Endodermal cell (in vitro differentiated cells): ENCODE data around the gene TMIE. TPM values are rescaled to one million over a fixed set of nuclear protein-coding genes. Genes with fewer than 3 reads are reported as not detected.

Experiments used
- DNase-seq: peaks from one replicate; pipeline ENCODE4 v3.0.0-alpha.2; 2017
- H3K27ac ChIP-seq: 2 replicates; pipeline ENCODE4 v1.5.1; 2013; ENCODE audit warnings: mild to moderate bottlenecking, low read depth, low read length, moderate library complexity
- H3K27me3 ChIP-seq: 2 replicates; pipeline ENCODE4 v1.6.1; 2013; ENCODE audit warnings: mild to moderate bottlenecking, low read length, moderate library complexity; ENCODE audit not compliant: insufficient read depth, control insufficient read depth, poor library complexity, severe bottlenecking
- H3K36me3 ChIP-seq: 2 replicates; pipeline ENCODE4 v1.7.0; 2013; ENCODE audit warnings: mild to moderate bottlenecking, low read length, moderate library complexity; ENCODE audit not compliant: control insufficient read depth, insufficient read depth
- H3K4me1 ChIP-seq: one replicate; pipeline ENCODE4 v1.7.0; 2013; ENCODE audit warnings: low read length; ENCODE audit not compliant: control insufficient read depth, insufficient read depth
- H3K4me3 ChIP-seq: 2 replicates; pipeline ENCODE4 v1.5.1; 2013; ENCODE audit warnings: mild to moderate bottlenecking, low read length, moderate library complexity
- H3K9ac ChIP-seq: 2 replicates; pipeline ENCODE4 v1.6.1; 2013; ENCODE audit warnings: mild to moderate bottlenecking, low read length, moderate library complexity; ENCODE audit not compliant: poor library complexity, severe bottlenecking; ENCODE audit errors: extremely low read depth
- H3K9me3 ChIP-seq: 2 replicates; pipeline ENCODE4 v1.6.1; 2013; ENCODE audit warnings: mild to moderate bottlenecking, low read length, moderate library complexity; ENCODE audit not compliant: control insufficient read depth
- H3K27ac Mint-ChIP-seq: 2 replicates; pipeline ENCODE4 v1.8.0; 2020; ENCODE audit warnings: mixed read lengths
- H3K27me3 Mint-ChIP-seq: 2 replicates; pipeline ENCODE4 v1.8.0; 2021; ENCODE audit warnings: mild to moderate bottlenecking, mixed read lengths; ENCODE audit not compliant: insufficient read depth
- H3K36me3 Mint-ChIP-seq: 2 replicates; pipeline ENCODE4 v1.8.0; 2020; ENCODE audit warnings: low read depth, mixed read lengths
- H3K4me1 Mint-ChIP-seq: 2 replicates; pipeline ENCODE4 v1.8.0; 2020; ENCODE audit warnings: mixed read lengths
- H3K4me3 Mint-ChIP-seq: 2 replicates; pipeline ENCODE4 v1.8.0; 2020; ENCODE audit warnings: mild to moderate bottlenecking, moderate library complexity, mixed read lengths
- H3K9me3 Mint-ChIP-seq: 2 replicates; pipeline ENCODE4 v1.8.0; 2020; ENCODE audit warnings: mild to moderate bottlenecking, mixed read lengths
- WGBS, 2 experiments: methylation state at CpG; one replicate each; pipeline versions ENCODE4 v1.1.5 to v1.1.7; 2013; ENCODE audit warnings: missing lambda C conversion rate in 2 of 2, mixed read lengths in 1 of 2; ENCODE audit not compliant: insufficient coverage in 1 of 2, insufficient read length in 1 of 2; 5-methylcytosine and 5-hydroxymethylcytosine counted together
- long read RNA-seq, 4 experiments: library from polyadenylated mRNA in 2 of 4; library from RNA in 1 of 4; library from capped mRNA in 1 of 4; stranded (forward) in 3 of 4; unstranded in 1 of 4; transcript quantifications; one replicate each; pipeline ENCODE4 v2.0.0, GENCODE V29; 2020 to 2021; ENCODE audit warnings: inconsistent platforms in 1 of 4
- polyA plus RNA-seq, 2 experiments: library from polyadenylated mRNA; stranded (reverse); fragments of 50-300 nt; gene quantifications; one replicate each; pipeline ENCODE4 v1.2.3, GENCODE V29; 2013
- total RNA-seq, 2 donors: library from RNA; stranded (reverse); fragmentation: NEBNext Ultra II Directional in 1 of 2; extraction: Animal tissue kit (Norgen Biotek cat#: 25700) in 1 of 2; gene quantifications; 2 replicates in 1 of 2; 3 replicates in 1 of 2; pipeline ENCODE4 v1.2.1, GENCODE V29; 2021
- TF ChIP-seq, protein P1 (sequence below): fragments of 200-600 bp; sonication (generic); conservative IDR thresholded peaks from 2 replicates; pipeline ENCODE4 v1.5.0; 2021; ENCODE audit warnings: antibody characterized with exemption, mild to moderate bottlenecking

TMIE gene, protein sequence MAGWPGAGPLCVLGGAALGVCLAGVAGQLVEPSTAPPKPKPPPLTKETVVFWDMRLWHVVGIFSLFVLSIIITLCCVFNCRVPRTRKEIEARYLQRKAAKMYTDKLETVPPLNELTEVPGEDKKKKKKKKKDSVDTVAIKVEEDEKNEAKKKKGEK
- total RNA-seq = 1 to 10 TPM; 1.0 to 1.1 TPM
- 0.21 TPM for polyA plus RNA-seq (2013, experiment 1 of 2)
- 0.21 TPM for polyA plus RNA-seq (2013, experiment 2 of 2)
- long read RNA-seq, experiment 1 = 0 reads
- long read RNA-seq, experiment 2, partial matches to known transcripts = 0 of 1 reads
- long read RNA-seq, experiment 2, other reads (novel, unspliced or antisense) = 0 of 1 reads
- long read RNA-seq, experiment 3, partial matches to known transcripts = 1 of 5 reads
- long read RNA-seq, experiment 3, other reads (novel, unspliced or antisense) = 2 of 5 reads
- long read RNA-seq, experiment 4, partial matches to known transcripts = 0 of 1 reads
- long read RNA-seq, experiment 4, other reads (novel, unspliced or antisense) = 1 of 1 reads

DNA sequence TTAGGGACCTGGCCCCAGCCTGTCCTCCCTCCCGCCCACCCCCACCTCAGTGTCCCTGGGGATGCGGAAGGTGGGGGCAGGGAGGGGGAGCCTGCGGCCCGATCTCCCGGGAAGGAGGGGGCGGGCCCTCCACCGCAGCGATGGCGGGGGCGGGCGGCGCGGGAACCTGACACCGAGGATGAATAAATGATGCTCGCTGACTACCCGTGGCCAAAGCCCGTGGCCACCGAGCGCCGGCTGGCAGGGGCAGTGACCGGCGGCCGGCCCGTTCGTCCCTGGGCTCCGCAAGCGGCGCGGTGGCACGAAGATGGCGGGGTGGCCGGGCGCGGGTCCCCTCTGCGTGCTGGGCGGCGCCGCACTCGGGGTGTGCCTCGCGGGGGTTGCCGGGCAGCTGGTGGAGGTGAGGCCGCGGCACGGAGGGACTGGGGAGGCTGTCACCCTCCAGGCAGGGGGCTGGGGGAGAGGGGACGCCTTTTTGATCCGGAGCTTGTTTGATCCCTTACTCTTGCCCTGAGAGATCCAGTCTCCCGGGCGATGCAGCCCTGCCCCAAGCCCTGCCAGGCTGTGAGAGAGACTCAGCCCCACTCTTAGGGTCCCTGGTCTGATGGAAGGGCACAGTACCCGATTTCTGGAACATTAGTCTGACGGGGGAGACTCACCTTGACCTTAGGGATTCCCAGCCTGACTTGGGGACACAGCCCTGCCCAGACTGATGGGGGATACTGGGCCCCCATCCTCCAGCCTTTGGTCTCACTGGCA is at the start of gene TMIE:
TMIE (plus strand) TSS at position 212 of the 759 bp plus-strand sequence; CDS start at position 308, 96 bp downstream.
- Histone ChIP-seq H3K4me3 (no peak within 1 kb of the TSS), H3K9ac (no peak within 1 kb of the TSS), H3K4me1 (no peaks in the 10 kb centered on the region), H3K36me3 (no peaks in the 10 kb centered on the region), H3K27ac (no peak within 1 kb of the TSS), H3K9me3 (no peaks in the 10 kb centered on the region), H3K27me3 (peaks cover 23% of the 10 kb centered on the region)
- H3K4me1 Mint-ChIP-seq = peaks cover 2% of the 10 kb centered on the region
- no peak for DNase-seq
- no peak within 1 kb of the TSS for H3K4me3 Mint-ChIP-seq
- H3K9me3 Mint-ChIP-seq = no peaks in the 10 kb centered on the region
- H3K27ac Mint-ChIP-seq = no peak within 1 kb of the TSS
- TF ChIP-seq, protein P1, sequence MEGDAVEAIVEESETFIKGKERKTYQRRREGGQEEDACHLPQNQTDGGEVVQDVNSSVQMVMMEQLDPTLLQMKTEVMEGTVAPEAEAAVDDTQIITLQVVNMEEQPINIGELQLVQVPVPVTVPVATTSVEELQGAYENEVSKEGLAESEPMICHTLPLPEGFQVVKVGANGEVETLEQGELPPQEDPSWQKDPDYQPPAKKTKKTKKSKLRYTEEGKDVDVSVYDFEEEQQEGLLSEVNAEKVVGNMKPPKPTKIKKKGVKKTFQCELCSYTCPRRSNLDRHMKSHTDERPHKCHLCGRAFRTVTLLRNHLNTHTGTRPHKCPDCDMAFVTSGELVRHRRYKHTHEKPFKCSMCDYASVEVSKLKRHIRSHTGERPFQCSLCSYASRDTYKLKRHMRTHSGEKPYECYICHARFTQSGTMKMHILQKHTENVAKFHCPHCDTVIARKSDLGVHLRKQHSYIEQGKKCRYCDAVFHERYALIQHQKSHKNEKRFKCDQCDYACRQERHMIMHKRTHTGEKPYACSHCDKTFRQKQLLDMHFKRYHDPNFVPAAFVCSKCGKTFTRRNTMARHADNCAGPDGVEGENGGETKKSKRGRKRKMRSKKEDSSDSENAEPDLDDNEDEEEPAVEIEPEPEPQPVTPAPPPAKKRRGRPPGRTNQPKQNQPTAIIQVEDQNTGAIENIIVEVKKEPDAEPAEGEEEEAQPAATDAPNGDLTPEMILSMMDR = no peak
- H3K27me3 Mint-ChIP-seq = peaks cover 29% of the 10 kb centered on the region
- WGBS, 2 experiments = 18 to 29% methylated on average over 9 to 49 of the region's 51 CpGs
- no peaks in the 10 kb centered on the region for H3K36me3 Mint-ChIP-seq

DNA sequence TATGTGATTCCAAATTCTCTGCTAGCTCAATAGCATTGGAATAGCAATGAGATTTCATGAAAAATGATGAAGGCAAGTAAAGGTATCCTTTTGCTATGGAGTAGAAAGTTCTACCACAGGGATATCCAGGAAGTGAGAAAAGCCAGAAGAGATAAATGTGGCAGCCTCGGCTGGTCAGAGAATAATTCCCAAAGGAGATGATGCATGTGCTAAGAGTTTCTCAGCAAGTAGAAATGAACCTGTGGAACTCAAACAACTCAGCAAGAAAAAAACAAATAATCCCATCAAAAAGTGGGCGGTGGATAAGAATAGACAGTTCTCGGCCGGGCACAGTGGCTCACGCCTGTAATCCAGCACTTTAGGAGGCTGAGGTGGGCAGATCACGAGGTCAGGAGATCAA is 45.9 kb upstream of the TMIE start:
- peaks cover 17% of the 10 kb centered on the region for H3K9me3 Mint-ChIP-seq
- no peak overlapping the region for H3K27ac Mint-ChIP-seq

More for the DNA sequence above, 45.9 kb upstream of the TMIE start:
- H3K27me3 Mint-ChIP-seq = peaks cover under 1% of the 10 kb centered on the region
- Histone ChIP-seq H3K4me3 (no peak overlapping the region), H3K4me1 (peaks cover 4% of the 10 kb centered on the region), H3K27ac (no peak overlapping the region), H3K36me3 (no peaks in the 10 kb centered on the region), H3K9me3 (peaks cover 11% of the 10 kb centered on the region), H3K27me3 (no peaks in the 10 kb centered on the region), H3K9ac (no peak overlapping the region)
- H3K4me3 Mint-ChIP-seq = no peak overlapping the region
- TF ChIP-seq, protein P1 = no peak
- H3K36me3 Mint-ChIP-seq = no peaks in the 10 kb centered on the region
- DNase-seq = no peak
- 93 to 96% methylated on average over 4 to 6 of the region's 6 CpGs for WGBS, 2 experiments
- peaks cover 18% of the 10 kb centered on the region for H3K4me1 Mint-ChIP-seq
